ENCODE data around the gene PAOX. TPM values are rescaled to one million over a fixed set of nuclear protein-coding genes. Genes with fewer than 3 reads are reported as not detected.

PAOX gene
- total and polyA plus RNA-seq, 2 experiments from 2014 or later: 4.1 to 8.7 TPM

GRCh38 chr10:133359554-133359971 lies 19.5 kb upstream of the PAOX start:
- Mint-ChIP-seq H3K9me3 (no peaks in the 10 kb centered on the region), H3K4me3 (no peak overlapping the region), H3K36me3 (ENCODE audit: low read depth) (peaks cover 27% of the 10 kb centered on the region), H3K27ac (no peak overlapping the region), H3K27me3 (ENCODE audit: insufficient read depth, low read depth, poor library complexity) (peaks cover 9% of the 10 kb centered on the region), H3K4me1 (no peaks in the 10 kb centered on the region)
- TF ChIP-seq JUNB (IDR thresholded peaks at IDR 0.05; ENCODE audit: unreplicated experiment) (no peak), CTCF (conservative IDR thresholded peaks at IDR 0.05; ENCODE audit: low read depth in 2 of 2) (no peak), EZH2 (IDR thresholded peaks at IDR 0.05; ENCODE audit: low read depth, unreplicated experiment) (no peak), ZNF114 (CRISPR knock-in tag; IDR thresholded peaks at IDR 0.05) (no peak), CREB1 (CRISPR knock-in tag; IDR thresholded peaks at IDR 0.05; ENCODE audit: low read depth) (no peak), EZH2phosphoT487 (IDR thresholded peaks at IDR 0.05; ENCODE audit: unreplicated experiment) (no peak), ZNF462 (CRISPR knock-in tag; IDR thresholded peaks at IDR 0.05) (no peak), ZNF331 (CRISPR knock-in tag; IDR thresholded peaks at IDR 0.05; ENCODE audit: low read depth) (no peak), POLR2AphosphoS5 (IDR thresholded peaks at IDR 0.05; ENCODE audit: low read depth) (no peak), NANOG (IDR thresholded peaks at IDR 0.05; ENCODE audit: borderline replicate concordance) (no peak)
- TF ChIP-seq, protein P1, sequence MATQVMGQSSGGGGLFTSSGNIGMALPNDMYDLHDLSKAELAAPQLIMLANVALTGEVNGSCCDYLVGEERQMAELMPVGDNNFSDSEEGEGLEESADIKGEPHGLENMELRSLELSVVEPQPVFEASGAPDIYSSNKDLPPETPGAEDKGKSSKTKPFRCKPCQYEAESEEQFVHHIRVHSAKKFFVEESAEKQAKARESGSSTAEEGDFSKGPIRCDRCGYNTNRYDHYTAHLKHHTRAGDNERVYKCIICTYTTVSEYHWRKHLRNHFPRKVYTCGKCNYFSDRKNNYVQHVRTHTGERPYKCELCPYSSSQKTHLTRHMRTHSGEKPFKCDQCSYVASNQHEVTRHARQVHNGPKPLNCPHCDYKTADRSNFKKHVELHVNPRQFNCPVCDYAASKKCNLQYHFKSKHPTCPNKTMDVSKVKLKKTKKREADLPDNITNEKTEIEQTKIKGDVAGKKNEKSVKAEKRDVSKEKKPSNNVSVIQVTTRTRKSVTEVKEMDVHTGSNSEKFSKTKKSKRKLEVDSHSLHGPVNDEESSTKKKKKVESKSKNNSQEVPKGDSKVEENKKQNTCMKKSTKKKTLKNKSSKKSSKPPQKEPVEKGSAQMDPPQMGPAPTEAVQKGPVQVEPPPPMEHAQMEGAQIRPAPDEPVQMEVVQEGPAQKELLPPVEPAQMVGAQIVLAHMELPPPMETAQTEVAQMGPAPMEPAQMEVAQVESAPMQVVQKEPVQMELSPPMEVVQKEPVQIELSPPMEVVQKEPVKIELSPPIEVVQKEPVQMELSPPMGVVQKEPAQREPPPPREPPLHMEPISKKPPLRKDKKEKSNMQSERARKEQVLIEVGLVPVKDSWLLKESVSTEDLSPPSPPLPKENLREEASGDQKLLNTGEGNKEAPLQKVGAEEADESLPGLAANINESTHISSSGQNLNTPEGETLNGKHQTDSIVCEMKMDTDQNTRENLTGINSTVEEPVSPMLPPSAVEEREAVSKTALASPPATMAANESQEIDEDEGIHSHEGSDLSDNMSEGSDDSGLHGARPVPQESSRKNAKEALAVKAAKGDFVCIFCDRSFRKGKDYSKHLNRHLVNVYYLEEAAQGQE (IDR thresholded peaks at IDR 0.05; ENCODE audit: unreplicated experiment): no peak
- TF ChIP-seq, protein P2, sequence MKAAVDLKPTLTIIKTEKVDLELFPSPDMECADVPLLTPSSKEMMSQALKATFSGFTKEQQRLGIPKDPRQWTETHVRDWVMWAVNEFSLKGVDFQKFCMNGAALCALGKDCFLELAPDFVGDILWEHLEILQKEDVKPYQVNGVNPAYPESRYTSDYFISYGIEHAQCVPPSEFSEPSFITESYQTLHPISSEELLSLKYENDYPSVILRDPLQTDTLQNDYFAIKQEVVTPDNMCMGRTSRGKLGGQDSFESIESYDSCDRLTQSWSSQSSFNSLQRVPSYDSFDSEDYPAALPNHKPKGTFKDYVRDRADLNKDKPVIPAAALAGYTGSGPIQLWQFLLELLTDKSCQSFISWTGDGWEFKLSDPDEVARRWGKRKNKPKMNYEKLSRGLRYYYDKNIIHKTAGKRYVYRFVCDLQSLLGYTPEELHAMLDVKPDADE (IDR thresholded peaks at IDR 0.05): no peak
- no peak overlapping the region for H3K4me3 ChIP-seq
- H3K27me3 ChIP-seq (ENCODE audit: insufficient read depth): peaks cover 6% of the 10 kb centered on the region; the same call in 1 of the 2 replicates
- no peak overlapping the region for H3K27ac ChIP-seq (ENCODE audit: low read depth)
- DNase-seq (ENCODE audit: low spot score) (no peak), ATAC-seq (no peak)
- H3K9me2 ChIP-seq (ENCODE audit: insufficient read depth): no peaks in the 10 kb centered on the region
- no peaks in the 10 kb centered on the region for H3K36me3 ChIP-seq (ENCODE audit: insufficient read depth)
- no peak overlapping the region for H3K4me2 ChIP-seq
- no peaks in the 10 kb centered on the region; the same call in 1 of the 2 replicates for H3F3A ChIP-seq (replicated peaks; ENCODE audit: low read depth)
- H2AFZ ChIP-seq: no peak overlapping the region
- H4K20me1 ChIP-seq (replicated peaks; ENCODE audit: insufficient read depth): no peaks in the 10 kb centered on the region; the same call in 1 of the 2 replicates
- H3K4me1 ChIP-seq (ENCODE audit: insufficient read depth): no peaks in the 10 kb centered on the region
- 0 out of 2 replicates have a peak, but pooled peaks cover 4% of the 10 kb centered on the region for H3K79me2 ChIP-seq (replicated peaks; ENCODE audit: insufficient read depth)

All from GM23338 (cell line).